ENCODE data around the gene TLCD1.
A peak's percentile ranks its signal among the peaks of the same experiment; 100 is the strongest.

Gene TLCD1

GRCh38 chr17:28726226-28726626 lies at the start of gene TLCD1:
TLCD1 (minus strand) TSS chr17:28726233; CDS start chr17:28726097, 136 bp downstream.
- TF ChIP-seq EZH2phosphoT487 (IDR thresholded peaks at IDR 0.05; ENCODE audit: borderline replicate concordance) (no peak), CTCF (conservative IDR thresholded peaks at IDR 0.05; ENCODE audit: low read length) (no peak)
- Histone ChIP-seq H3K9ac (ENCODE audit: low read depth, low read length, poor library complexity, severe bottlenecking) (peak within 1 kb of the TSS; percentile 75), H3K9me3 (ENCODE audit: insufficient read depth, low read depth, low read length) (no peaks in the 10 kb centered on the region), H3F3A (ENCODE audit: low read depth) (peaks cover 25% of the 10 kb centered on the region), H2AFZ (ENCODE audit: low read length) (peak within 1 kb of the TSS; percentile 62), H3K9me2 (replicated peaks; ENCODE audit: low read depth, low read length) (no peaks in the 10 kb centered on the region), H4K20me1 (ENCODE audit: insufficient read depth, low read length, poor library complexity, severe bottlenecking) (peaks cover 35% of the 10 kb centered on the region), H3K36me3 (ENCODE audit: insufficient read depth, low read length) (peaks cover 40% of the 10 kb centered on the region; the same call in 1 of the 2 replicates), H3K4me3 (ENCODE audit: low read length, poor library complexity, severe bottlenecking) (peak within 1 kb of the TSS; percentile 91), H3K79me2 (ENCODE audit: insufficient read depth, low read length) (peaks cover 24% of the 10 kb centered on the region), H3K27me3 (ENCODE audit: insufficient read depth, low read length, poor library complexity, severe bottlenecking) (no peaks in the 10 kb centered on the region), H3K4me2 (ENCODE audit: low read depth, low read length, poor library complexity, severe bottlenecking) (peak within 1 kb of the TSS; percentile 100), H3K4me1 (ENCODE audit: insufficient read depth, low read length, poor library complexity, severe bottlenecking) (peaks cover 30% of the 10 kb centered on the region)

- Histone ChIP-seq H3K9me3 (ENCODE audit: insufficient read depth, low read depth, low read length) (no peaks in the 10 kb centered on the region), H3F3A (ENCODE audit: low read depth) (no peaks in the 10 kb centered on the region), H3K4me2 (ENCODE audit: low read depth, low read length, poor library complexity, severe bottlenecking) (no peak overlapping the region), H3K4me3 (ENCODE audit: low read length, poor library complexity, severe bottlenecking) (no peak overlapping the region), H3K9me2 (replicated peaks; ENCODE audit: low read depth, low read length) (no peaks in the 10 kb centered on the region), H3K36me3 (ENCODE audit: insufficient read depth, low read length) (peaks cover 4% of the 10 kb centered on the region; the same call in 1 of the 2 replicates), H2AFZ (ENCODE audit: low read length) (no peak overlapping the region), H4K20me1 (ENCODE audit: insufficient read depth, low read length, poor library complexity, severe bottlenecking) (peaks cover 4% of the 10 kb centered on the region), H3K4me1 (ENCODE audit: insufficient read depth, low read length, poor library complexity, severe bottlenecking) (peaks cover 16% of the 10 kb centered on the region), H3K9ac (ENCODE audit: low read depth, low read length, poor library complexity, severe bottlenecking) (no peak overlapping the region), H3K27me3 (ENCODE audit: insufficient read depth, low read length, poor library complexity, severe bottlenecking) (no peaks in the 10 kb centered on the region), H3K79me2 (ENCODE audit: insufficient read depth, low read length) (peaks cover 65% of the 10 kb centered on the region)
- TF ChIP-seq EZH2phosphoT487 (IDR thresholded peaks at IDR 0.05; ENCODE audit: borderline replicate concordance) (no peak), CTCF (conservative IDR thresholded peaks at IDR 0.05; ENCODE audit: low read length) (no peak)
These were observed 48.2 kb upstream of the TLCD1 start for GRCh38 chr17:28774206-28774605.

- Histone ChIP-seq H3K4me2 (ENCODE audit: low read depth, low read length, poor library complexity, severe bottlenecking) (no peak overlapping the region), H3K4me3 (ENCODE audit: low read length, poor library complexity, severe bottlenecking) (no peak overlapping the region), H3K9me3 (ENCODE audit: insufficient read depth, low read depth, low read length) (no peaks in the 10 kb centered on the region), H3K9me2 (replicated peaks; ENCODE audit: low read depth, low read length) (no peaks in the 10 kb centered on the region), H3K36me3 (ENCODE audit: insufficient read depth, low read length) (peaks cover 4% of the 10 kb centered on the region; the same call in 1 of the 2 replicates), H4K20me1 (ENCODE audit: insufficient read depth, low read length, poor library complexity, severe bottlenecking) (peaks cover under 1% of the 10 kb centered on the region), H3F3A (ENCODE audit: low read depth) (no peaks in the 10 kb centered on the region), H3K79me2 (ENCODE audit: insufficient read depth, low read length) (peaks cover 60% of the 10 kb centered on the region), H2AFZ (ENCODE audit: low read length) (no peak overlapping the region), H3K9ac (ENCODE audit: low read depth, low read length, poor library complexity, severe bottlenecking) (no peak overlapping the region), H3K27me3 (ENCODE audit: insufficient read depth, low read length, poor library complexity, severe bottlenecking) (no peaks in the 10 kb centered on the region), H3K4me1 (ENCODE audit: insufficient read depth, low read length, poor library complexity, severe bottlenecking) (peaks cover 16% of the 10 kb centered on the region)
- TF ChIP-seq EZH2phosphoT487 (IDR thresholded peaks at IDR 0.05; ENCODE audit: borderline replicate concordance), result no peak
- TF ChIP-seq CTCF (conservative IDR thresholded peaks at IDR 0.05; ENCODE audit: low read length), result no peak
These were observed 47.7 kb upstream of the TLCD1 start for GRCh38 chr17:28773736-28774135.

Measured in Loucy (cell line).